ENCODE results near the gene NBAS. TPM values are rescaled to one million over a fixed set of nuclear protein-coding genes. Genes with fewer than 3 reads are reported as not detected.

Gene NBAS
- total RNA-seq, 1 donor from 2014 or later, result 61.6 TPM

DNA sequence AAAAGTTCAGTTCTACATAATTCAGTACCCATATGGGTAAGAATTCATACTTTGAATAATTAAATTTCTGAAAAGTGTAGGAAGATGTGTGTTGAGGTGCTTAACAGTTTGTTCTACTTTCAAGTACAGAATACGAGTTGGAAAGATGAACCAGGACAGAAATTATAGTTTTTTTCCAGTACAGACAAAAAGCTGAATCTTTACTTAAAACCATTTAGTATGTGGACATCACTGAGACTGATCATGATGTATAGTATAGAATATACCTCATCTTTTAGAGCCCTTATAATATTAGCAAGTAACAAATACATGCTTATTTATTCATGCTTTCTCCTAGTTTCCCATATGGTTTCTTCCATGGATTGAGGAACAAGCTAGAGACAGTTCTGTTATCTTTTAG is 40.5 kb upstream of the NBAS start:
- no peaks in the 10 kb centered on the region for H3K4me1 Mint-ChIP-seq
- no peaks in the 10 kb centered on the region for H3K27me3 Mint-ChIP-seq (ENCODE audit: low read depth)
- no peak overlapping the region for H3K27ac Mint-ChIP-seq (ENCODE audit: unreplicated experiment)
- no peak overlapping the region for H3K4me3 Mint-ChIP-seq
- H3K9me3 Mint-ChIP-seq, result no peaks in the 10 kb centered on the region
- H3K36me3 Mint-ChIP-seq (ENCODE audit: low read depth), result peaks cover 16% of the 10 kb centered on the region
- DNase-seq (ENCODE audit: low read depth, low spot score), result no peak
- TF ChIP-seq, protein P1, sequence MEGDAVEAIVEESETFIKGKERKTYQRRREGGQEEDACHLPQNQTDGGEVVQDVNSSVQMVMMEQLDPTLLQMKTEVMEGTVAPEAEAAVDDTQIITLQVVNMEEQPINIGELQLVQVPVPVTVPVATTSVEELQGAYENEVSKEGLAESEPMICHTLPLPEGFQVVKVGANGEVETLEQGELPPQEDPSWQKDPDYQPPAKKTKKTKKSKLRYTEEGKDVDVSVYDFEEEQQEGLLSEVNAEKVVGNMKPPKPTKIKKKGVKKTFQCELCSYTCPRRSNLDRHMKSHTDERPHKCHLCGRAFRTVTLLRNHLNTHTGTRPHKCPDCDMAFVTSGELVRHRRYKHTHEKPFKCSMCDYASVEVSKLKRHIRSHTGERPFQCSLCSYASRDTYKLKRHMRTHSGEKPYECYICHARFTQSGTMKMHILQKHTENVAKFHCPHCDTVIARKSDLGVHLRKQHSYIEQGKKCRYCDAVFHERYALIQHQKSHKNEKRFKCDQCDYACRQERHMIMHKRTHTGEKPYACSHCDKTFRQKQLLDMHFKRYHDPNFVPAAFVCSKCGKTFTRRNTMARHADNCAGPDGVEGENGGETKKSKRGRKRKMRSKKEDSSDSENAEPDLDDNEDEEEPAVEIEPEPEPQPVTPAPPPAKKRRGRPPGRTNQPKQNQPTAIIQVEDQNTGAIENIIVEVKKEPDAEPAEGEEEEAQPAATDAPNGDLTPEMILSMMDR (conservative IDR thresholded peaks at IDR 0.05), result no peak

DNA sequence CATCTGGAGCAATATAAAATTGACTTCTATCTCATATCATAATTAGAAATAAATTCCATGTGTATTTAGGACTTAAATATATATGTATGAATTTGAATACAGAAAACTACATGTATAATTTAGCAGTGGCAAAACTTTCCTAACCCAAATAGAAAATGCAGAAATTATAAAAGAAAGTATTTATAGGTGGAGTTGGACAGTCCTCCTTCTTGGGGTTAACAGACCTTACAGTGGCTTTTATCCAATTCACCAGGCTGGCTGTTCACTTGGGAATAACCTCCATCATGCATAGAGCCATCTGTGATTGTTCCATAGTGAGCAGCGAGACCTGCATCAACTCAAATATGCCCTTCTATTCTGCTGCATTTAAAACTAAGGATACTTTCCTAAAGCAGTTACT is 38.9 kb upstream of the NBAS start:
- Mint-ChIP-seq H3K27ac (ENCODE audit: unreplicated experiment) (no peak overlapping the region), H3K4me3 (no peak overlapping the region), H3K4me1 (no peaks in the 10 kb centered on the region), H3K27me3 (ENCODE audit: low read depth) (no peaks in the 10 kb centered on the region), H3K36me3 (ENCODE audit: low read depth) (peaks cover 16% of the 10 kb centered on the region), H3K9me3 (no peaks in the 10 kb centered on the region)
- TF ChIP-seq, protein P1 (conservative IDR thresholded peaks at IDR 0.05), result no peak
- no peak for DNase-seq (ENCODE audit: low read depth, low spot score)

DNA sequence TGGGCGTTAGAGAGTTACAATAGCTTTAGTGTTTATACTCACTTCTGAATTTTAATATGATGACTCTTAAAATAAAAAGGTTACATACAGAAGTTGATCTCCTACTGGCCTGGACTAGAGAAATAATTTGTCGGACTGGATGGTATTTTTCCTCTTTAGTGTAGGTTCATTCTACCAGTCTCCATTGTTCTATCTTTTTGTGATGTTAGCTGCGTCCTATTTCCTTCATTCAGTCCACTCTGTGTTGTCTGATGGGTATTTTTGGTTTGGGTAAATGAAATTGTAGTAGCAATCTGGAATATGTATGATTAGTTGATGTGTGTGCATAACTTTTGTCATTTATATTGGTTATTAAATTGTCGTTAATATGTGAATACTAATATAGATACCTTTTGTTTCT is 35.8 kb upstream of the NBAS start:
- DNase-seq (ENCODE audit: low read depth, low spot score), result no peak
- Mint-ChIP-seq H3K27ac (ENCODE audit: unreplicated experiment) (no peak overlapping the region), H3K9me3 (no peaks in the 10 kb centered on the region), H3K4me3 (no peak overlapping the region), H3K4me1 (peaks cover 16% of the 10 kb centered on the region), H3K36me3 (ENCODE audit: low read depth) (peaks cover 7% of the 10 kb centered on the region), H3K27me3 (ENCODE audit: low read depth) (no peaks in the 10 kb centered on the region)
- TF ChIP-seq, protein P1 (conservative IDR thresholded peaks at IDR 0.05), result no peak

DNA sequence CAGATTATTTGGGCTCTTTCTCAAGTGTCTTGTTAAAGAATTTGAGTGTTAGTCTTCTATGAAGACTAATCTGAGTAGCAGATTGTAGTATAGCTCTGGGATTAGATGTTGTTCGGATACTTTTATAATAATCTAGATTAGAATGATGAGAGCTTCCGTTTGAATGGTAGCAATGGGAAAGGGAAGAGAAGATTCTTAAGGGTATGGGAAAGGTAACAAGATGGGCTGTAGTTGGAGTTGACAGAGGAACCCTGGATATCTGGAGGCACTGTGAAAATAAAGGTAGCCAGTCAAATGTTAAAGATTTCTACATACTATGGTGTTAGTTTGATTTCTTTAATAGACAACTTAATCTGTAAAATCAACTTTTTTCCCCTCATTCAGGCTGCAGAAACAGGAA is 35.2 kb upstream of the NBAS start:
- peak overlapping the region; percentile 6 for H3K4me3 Mint-ChIP-seq
- peaks cover 19% of the 10 kb centered on the region for H3K4me1 Mint-ChIP-seq
- H3K36me3 Mint-ChIP-seq (ENCODE audit: low read depth), result peaks cover 7% of the 10 kb centered on the region
- TF ChIP-seq, protein P1 (conservative IDR thresholded peaks at IDR 0.05), result no peak
- no peaks in the 10 kb centered on the region for H3K9me3 Mint-ChIP-seq
- no peak overlapping the region for H3K27ac Mint-ChIP-seq (ENCODE audit: unreplicated experiment)
- DNase-seq (ENCODE audit: low read depth, low spot score), result no peak
- H3K27me3 Mint-ChIP-seq (ENCODE audit: low read depth), result no peaks in the 10 kb centered on the region

DNA sequence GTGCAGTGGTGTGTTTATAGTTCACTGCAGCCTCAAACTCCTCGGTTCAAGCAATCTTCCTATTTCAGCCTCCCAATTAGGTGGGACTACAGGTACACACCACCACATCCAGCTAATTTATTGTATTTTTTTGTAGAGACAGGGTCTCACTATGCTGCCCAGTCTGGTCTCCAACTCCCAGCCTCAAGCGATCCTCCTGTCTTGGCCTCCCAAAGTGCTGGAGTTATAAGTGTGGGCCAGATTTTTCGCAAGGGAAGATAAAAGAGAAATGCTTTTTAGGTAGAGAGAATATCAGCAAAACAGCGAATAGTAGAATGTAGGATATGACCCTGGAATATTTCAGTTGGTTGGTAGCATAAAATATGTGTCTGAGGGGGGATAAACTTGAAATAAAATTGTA is 34.8 kb upstream of the NBAS start:
- Mint-ChIP-seq H3K36me3 (ENCODE audit: low read depth) (peaks cover 7% of the 10 kb centered on the region), H3K27me3 (ENCODE audit: low read depth) (no peaks in the 10 kb centered on the region), H3K4me3 (peak overlapping the region; percentile 6), H3K4me1 (peaks cover 24% of the 10 kb centered on the region), H3K27ac (ENCODE audit: unreplicated experiment) (no peak overlapping the region), H3K9me3 (no peaks in the 10 kb centered on the region)
- no peak for DNase-seq (ENCODE audit: low read depth, low spot score)
- TF ChIP-seq, protein P1 (conservative IDR thresholded peaks at IDR 0.05), result no peak
